ENCODE data around the gene HRK.

HRK gene

DNA sequence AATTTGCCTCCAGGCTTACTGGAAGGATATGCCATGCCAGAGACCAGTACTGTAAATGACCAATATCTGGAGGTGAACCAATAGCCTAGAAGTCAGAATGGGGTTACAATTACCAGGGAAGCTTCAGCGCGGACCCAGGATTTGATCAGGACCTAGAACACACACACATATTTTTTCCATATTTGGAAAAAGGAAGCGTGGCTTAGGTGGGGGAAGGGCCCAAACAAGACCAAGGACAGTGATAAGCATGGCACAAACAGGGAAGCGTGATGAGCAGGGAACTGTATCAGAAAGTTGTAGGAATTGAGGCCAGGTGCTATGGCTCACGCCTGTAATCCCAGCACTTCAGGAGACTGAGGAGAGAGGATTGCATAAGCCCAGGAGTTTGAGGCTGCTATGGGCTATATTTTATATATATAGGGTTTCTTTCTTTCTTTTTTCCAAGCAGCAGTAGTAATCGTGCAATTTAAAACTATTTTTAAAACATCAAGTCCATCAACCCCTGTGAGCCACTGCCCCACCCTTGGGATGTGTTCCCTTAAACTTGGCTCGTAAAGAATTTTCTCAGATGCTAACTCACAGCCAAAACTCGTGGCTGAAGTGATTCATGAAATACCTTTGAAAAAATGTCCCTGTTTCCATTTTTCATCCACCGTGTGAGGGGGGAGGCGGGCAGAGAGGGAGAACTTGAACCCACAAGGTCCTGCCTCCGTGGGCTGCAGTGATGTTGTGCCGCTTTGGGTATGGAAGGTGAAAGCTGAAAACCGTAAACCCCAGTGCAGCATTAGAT, 16.7 kb downstream of the HRK start:
- DNase-seq = peak; percentile 93

DNA sequence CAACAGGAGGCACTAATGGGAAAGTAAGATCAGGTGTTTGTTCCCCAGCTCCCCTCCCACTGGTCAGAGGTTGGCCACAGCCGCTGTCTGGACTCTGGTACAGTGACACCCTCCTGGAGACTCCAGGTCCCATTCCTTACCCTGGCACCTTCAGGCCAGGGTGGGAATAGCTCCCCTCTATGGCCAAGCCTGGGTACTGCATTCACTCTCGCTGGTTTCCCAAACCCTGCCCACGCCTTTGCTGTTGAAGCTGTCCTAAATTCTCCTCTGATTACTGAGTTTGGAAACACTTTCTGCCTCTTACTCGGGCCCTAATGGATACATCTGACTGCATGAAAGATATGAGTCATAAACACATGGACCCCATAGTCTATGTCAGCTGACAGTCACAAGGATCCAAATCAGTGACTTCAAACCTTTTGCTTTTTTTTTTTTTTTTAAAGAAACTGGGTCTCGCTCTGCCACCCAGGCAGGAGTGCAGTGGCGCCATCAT, 17.9 kb downstream of the HRK start:
- DNase-seq = peak; percentile 73

DNA sequence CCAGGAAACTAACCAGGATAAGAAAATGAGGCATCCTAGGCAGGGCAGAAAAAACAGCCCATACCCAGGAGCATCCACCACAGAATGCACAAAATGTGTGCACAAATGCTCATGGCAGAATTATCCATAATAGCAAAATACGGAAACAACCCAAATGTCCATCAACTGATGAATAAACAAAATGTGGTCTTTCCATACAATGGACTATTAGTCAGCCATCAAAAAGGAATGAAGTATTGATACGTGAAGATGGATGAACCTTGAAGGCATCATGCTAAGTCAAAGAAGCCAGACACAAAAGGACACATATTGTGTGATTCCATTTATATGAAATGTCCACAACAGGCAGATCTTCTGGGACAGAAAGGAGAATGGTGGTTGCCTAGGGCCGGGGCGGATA, 19.1 kb downstream of the HRK start:
- DNase-seq = no peak

GRCh38 chr12:116861320-116861719, 19.9 kb downstream of the HRK start:
- peak; percentile 85 for DNase-seq

DNA sequence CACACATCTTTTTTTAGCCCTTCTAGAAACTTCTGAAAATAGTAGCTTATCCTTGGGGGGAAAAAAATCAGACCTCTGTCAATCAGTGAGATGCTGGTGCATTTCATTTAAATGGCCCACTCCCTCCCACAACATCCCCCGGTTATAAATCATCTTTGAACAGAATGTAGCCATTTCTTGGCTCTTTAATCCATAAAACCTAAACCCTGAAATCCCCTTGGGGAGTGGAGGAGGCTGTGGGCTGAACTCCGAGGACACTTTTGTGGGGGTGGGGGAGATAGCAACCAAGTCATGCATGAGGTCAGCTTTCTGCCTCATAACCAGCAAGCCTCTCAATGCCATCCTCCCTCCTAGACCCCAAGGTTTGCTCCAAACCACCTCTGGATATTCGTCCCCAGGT, 21.0 kb downstream of the HRK start:
- DNase-seq = no peak

GRCh38 chr12:116859079-116859478, 22.2 kb downstream of the HRK start:
- no peak for DNase-seq

GRCh38 chr12:116856729-116857128, 24.5 kb downstream of the HRK start:
- no peak for DNase-seq

GRCh38 chr12:116855744-116856470, 25.3 kb downstream of the HRK start:
- DNase-seq = no peak

DNA sequence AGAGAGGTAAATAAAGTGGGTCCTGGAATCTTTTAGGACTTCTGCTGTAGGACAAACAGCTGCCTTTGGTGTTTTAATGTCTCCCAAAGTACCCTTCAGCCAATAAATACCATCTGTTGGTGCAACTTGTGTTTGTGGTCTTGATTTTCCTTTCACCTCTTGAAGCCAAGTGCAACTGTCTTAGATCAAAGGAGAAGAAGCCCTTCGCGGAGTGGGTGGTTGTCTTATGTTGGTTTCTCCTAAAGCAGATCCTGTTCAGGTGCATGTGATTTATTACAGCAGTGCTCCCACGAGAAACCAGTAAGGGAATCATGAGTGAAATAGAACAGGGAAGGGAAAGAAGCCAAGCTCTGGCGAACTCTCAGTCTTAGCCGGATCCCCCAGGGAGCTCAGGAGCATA, 27.7 kb downstream of the HRK start:
- no peak for DNase-seq

DNA sequence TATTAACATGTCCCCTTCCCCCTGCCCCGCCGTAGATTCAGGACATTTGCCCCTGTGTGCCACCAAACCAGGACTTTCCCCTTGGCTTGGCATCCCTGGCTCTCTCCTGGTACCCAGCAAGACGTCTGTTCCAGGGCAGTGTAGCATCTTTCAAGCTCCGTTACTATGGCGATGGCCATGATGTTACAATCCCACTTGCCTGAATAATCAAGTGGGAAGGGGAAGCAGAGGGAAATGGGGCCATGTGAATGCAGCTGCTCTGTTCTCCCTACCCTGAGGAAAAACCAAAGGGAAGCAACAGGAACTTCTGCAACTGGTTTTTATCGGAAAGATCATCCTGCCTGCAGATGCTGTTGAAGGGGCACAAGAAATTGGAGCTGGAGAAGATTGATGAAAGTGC, 28.9 kb downstream of the HRK start:
- no peak for DNase-seq

GRCh38 chr12:116849216-116849615, 32.0 kb downstream of the HRK start:
- DNase-seq = no peak

- no peak for DNase-seq
Measured at GRCh38 chr12:116843085-116843484, 38.2 kb downstream of the HRK start.

DNA sequence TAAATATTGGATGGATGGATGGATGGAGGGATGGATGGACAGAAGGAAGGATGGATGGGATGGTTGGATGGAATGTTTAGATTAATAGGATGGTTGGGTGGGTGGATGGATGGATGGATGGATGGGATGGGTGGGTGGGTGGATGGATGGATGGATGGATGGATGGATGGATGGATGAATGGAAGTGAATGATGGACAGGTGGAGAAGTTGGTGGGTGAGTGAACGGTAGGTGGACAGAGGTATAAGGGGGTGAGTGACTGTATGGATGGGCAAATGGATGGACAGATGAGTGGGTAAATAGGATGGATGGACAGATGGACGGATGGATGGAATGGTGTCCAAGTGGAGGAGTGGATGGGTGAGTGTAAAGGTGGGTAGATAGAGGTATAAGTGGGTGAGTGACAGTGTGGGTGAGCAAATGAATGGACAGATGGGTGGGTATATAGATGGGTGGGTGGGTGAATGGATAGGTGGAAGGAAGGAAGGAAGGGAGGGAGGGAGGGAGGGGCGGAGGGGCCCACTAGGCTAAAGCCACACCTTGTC, 41.9 kb downstream of the HRK start:
- no peak for DNase-seq

DNA sequence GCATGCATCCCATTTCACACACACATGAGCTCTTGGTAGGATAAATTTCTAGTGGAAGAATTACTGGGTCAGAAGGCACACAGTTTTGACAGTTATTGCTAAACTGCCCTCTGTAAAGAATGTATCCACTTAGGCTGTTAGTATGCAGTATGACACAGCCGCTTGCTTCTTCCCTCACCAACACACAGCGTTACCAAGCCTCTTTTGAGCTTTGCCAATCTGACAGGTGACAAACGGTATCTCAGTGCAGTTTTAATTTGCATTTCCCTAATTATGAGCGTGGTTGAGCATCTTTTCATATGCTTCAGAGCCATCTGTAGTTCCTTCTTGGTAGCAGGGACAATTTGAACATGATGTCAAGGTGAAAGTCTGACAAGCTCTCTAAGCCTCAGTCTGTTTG, 42.9 kb downstream of the HRK start:
- DNase-seq = no peak

- no peak for DNase-seq
Measured at GRCh38 chr12:116837097-116837496, 44.1 kb downstream of the HRK start.

- no peak for DNase-seq
Measured at GRCh38 chr12:116835484-116835883, 45.8 kb downstream of the HRK start.

DNA sequence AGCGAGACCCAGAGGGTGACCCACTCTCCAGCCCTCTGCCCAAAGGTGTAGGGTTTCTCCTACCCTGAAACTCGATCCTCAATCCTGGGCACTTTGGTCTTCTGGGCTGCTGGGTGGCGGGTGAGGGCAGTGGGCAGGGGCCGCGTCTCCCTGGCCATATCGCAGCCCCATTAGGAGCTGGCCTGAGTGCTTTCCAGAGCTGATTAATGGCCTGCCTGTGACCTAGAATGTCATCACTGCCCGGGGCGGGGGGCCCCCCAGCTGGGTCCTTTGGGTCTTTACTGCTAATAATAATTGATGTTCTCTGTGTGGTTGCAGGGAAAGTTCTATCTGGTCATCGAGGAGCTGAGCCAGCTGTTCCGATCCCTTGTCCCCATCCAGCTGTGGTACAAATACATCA, 47.8 kb downstream of the HRK start:
- no peak for DNase-seq

DNA sequence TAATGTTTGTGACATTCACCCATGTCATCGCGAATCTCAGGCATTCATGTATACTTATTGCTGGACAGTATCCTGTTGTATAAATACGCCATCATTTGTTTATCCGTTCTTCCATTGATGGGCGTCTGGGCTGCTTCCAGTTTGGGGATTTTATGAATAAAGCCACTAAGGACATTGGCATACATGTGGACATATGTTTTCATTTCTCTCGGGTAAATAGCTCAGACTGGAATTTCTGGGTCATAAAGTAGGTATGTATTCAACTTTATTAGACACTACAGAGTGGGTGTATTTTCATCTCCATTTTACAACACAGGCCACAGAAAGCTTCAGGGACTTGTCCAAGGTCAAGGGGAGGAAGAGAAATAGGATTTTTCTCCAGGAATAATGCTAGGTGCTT, 48.9 kb downstream of the HRK start:
- no peak for DNase-seq

DNA sequence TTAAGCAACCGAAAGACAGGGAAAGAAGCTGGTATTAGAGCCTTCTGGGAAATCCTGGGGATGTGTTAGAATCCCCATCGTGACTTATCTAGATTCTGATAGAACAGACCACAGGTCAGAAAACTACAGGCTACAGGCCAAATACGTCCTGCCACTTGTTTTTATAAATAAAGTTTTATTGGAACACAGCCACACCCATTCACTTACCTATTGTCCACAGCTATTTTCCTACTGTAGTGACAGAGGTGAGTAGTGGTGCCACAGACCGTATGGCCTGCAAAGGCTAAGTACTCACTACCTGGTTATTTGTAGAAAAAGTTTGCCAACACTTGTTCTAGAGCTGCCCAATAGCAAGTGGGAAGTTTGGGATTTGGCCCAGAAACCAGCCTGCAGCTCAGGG, 53.8 kb downstream of the HRK start:
- DNase-seq = no peak

DNA sequence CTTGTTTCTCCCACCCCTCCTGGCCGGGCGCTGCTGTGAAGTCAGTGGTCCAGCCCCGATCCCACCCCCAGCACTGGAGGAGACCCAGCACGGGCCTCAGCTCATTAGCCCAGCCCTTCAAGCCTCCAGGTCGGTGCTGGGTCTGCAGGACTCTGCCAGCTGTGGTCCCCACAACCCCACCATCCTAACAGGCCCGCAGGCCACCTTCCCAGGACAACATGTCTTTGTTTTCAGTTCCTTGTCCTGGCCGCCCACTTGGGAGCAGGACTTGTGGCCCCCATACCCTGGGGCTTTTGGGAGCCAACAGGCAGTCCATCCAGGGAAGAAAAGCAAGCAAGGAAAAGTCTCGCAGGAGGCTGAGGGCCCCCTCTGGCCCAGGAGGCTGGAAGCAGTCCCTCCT, 60.0 kb downstream of the HRK start:
- DNase-seq = no peak

GRCh38 chr12:116820064-116820656, 61.1 kb downstream of the HRK start:
- DNase-seq = no peak

DNA sequence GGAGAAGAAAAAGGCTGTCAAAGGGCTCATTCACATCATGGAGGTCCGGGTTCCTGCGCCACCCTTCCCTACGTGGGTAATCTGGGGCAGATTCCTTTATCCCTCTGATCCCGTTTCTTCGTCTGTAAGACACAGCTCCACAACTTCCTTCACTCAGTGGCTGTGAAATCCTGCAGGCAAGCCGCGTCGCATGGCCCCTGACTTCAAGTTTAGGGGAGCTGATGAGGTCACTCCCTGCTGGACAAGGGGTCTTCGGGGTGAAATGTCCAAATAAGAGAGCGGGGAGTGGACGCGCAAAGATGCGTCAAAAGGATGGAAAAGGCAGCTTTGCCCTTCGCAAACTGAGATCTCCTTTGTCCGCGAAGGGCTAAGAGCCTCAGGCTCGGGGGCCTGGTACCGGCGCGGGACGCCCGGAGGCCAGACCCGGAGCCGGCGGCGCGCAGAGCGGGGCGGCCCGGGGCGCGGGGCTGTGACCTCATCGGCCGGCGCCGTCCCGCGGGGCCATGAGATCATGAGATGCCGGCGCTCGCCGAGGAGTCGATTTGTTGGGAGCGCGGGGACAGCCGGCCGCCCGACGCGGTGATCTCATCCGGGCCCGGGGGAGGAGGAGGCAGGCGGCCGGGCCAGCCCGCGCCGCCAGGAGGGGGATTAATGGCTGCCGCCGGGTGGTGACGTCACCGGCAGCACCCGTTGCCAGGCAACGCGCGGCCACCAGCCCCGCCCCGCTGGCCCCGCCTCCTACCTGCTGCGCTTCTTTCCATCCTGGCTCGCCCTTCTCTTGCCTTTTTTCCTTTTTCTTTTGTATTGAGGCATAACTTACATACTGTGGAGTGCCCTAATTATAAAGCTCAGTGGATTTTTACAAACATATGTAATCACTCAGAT, 62.1 kb downstream of the HRK start:
- peak; percentile 96 for DNase-seq
